HG02610 (cell line): ENCODE data around the gene SLC51B.
"Not testable (repeated sequence)": the region's sequence is repeated elsewhere in the genome, so short reads cannot be mapped to it uniquely, and the experiment has no call there.

Source experiments
- ATAC-seq: cut with Tn5 transposase; IDR thresholded peaks from one replicate; pipeline ENCODE4 v1.9.1; 2021; ENCODE audit warnings: mild to moderate bottlenecking, moderate library complexity; ENCODE audit not compliant: unreplicated experiment

SLC51B gene

DNA sequence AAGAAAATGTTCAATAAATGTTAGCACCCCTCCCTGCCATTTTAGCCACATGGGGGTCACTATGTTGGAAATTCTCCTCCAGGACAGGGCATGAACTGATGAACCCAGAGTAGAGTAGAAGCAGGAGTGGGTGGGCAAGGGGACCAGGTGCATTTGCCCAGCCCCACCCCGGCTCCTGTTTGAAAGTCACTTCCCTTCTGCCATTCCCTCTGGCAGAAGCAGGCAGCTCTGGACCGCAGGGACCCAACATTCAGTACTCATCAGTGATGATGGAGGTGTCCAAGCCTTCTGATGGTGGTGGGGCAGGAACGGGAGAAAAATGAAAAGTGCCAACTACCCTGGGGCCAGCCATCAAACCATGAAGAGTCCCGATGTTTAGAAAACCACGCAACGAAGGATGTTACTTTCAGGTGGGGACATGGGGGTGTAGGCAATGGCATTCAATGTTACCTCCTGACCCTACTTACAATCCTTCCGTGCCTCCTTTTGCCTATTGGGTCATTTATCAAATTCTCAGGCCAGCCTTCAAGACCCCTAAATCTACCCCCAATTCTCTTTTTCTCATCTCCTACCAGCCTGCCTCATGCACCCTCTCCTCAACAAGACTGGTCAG is 52.6 kb downstream of the SLC51B start:
- ATAC-seq, result no peak

DNA sequence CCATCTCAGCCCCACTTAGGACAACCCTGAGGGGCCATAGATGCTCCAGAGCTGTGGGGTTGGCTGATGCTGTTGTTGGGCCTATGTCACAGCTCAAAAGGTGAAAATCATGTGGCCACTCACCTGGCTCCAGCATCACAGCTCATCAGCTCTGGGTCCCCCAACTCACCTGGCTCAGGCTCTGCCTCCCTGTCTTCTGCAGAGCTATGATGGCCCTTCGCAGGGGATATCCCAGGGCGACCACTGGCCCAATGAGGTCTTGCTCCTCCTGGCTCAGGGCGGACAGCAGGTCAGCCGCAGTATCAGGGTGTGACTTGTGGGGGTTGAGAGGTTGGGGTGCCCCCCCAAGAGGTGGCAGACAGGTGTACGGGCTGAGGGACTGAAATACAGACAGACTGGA is 54.1 kb downstream of the SLC51B start:
- ATAC-seq, result no peak

DNA sequence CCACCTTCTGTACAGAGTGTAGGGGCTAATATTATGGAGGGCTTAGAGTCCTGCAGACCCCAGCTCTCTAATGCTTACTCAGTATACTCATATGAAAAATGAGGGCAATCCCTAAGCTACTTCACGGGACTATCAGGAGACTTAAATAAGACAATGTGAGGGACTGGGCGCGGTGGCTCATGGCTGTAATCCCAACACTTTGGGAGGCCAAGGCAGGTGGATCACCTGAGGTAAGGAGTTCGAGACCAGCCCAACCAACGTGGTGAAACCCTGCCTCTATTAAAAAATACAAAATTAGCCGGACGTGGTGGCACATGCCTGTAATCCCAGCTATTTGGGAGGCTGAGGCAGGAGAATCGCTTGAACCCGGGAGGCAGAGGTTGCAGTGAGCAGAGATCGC is 54.6 kb downstream of the SLC51B start:
- ATAC-seq, result not testable (repeated sequence)

DNA sequence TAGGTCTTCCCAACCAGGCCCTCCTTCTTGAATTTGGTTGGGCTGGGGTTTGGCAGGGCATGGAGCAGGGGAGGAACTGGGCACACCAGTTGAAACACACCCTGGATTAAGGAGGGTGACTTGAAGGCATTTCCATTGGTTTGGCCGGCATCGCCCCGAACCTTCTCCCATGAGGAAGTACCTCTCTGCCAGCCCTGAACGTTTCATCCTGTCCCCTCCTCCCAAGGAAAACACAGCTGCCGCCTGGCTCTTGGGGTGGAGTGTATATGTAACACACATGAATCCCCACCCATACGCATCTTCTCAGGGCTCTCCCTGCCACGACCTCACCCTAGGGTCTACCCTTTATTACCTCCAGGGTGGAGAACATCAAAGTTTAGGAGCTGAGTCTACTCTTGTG is 55.3 kb downstream of the SLC51B start:
- no peak for ATAC-seq

DNA sequence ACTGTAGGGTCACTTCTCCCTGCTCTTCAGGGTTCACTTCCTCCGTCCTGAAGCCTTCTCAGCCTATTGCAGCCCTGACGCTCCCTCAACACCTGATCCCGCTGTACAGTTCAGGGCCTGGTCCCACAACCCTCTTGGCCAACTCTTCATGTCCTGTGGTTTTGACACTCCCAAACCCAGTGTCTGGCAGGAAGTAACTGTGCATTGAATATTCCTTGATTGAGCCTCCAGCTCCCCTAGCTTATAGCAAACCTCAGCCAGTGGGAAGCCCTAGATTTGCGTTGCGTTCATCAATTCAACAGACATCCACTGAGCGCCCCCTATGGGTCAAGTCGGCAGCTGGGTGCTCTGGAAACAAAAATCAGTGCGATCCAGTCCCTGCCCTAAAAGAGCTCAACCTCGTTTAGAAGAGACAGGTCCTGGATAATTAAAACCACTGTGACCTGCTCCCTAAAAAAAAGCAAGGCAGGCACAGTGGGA is 56.3 kb downstream of the SLC51B start:
- no peak for ATAC-seq

DNA sequence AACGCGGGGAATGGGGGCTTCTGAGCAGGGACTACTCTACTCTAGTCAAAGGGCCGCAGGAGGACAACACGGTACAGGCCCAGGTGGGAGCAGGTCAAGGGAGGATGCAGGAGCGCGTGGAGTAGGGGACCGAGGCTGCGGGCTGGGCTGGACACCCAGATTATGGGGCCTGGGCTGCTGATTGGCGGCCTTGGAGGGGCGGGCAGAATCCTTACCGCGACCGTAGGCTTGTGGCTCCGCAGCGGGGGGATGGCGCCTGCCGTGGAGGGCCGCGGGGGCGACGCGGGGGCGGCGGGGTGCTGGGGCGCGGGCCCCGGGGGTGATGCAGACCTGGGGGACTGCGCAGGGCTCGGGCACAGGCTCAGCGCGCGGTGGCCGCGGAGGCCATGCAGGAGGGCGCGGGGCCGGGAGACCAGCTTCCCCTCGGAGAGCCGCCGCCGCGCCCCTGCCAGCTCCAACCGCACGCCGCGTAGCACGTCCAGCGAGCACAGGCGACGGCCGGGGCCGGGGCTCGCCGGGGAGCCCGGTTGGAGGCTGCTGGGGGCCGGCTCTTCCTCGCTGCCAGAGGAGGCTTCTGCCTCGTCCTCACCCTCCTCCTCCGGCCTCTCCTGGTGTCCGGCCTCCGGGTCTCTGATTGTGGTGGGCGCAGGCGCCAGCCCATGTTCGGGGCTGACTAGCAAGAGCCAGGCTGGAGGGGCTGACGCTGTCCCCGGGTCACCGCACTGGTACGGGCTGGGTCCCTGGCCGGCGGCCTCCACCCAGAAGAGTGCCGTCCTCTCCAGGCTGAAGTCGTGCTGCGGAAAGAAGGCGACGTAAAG is 56.9 kb downstream of the SLC51B start:
- ATAC-seq, result no peak

DNA sequence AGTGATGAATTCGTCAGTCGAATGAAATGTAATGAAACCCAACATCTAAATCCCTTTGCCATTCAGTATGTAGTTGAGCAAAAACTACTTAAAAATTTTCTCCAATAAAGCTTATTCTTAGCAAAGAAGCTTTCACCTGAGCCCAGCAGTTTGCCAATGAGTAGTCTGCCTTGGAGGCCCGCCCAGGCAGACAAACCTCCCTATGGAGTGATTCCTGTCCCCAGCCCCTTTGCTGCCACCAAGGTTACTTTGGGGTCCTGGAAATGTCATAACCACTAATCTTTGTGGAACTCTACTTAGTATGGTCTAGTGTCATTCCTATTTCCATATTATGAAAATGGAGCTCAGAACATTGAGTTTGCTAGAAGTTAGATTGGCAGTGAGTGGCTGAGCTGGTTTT is 57.7 kb downstream of the SLC51B start:
- no peak for ATAC-seq
